ENCODE measurements around the gene OR5K4. TPM values are rescaled to one million over a fixed set of nuclear protein-coding genes. Genes with fewer than 3 reads are reported as not detected.

The OR5K4 gene
- polyA plus RNA-seq, 3 donors, result not detected

DNA sequence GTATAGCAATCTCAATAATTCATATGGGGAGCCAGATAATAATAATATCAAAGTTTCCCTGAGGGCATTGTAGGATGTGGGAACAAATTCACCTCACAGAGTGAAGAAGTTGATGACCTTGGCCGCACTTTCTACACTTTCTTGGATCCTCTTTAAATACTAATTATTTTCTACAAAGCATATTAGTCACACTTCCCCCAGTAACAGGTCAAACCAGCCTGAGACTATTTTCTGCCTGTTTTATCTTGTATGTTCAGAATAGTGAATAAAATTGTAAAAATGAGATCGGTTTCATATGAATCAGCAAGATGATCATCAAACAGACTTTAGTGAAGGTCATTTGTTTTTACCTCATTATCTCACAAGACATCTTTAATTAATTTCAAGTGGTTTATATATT lies 34.5 kb downstream of the OR5K4 start:
- Histone ChIP-seq H4K20me1 (ENCODE audit: insufficient read depth, low read length) (no peaks in the 10 kb centered on the region), H3K9me3 (replicated peaks in 1 of 2; ENCODE audit: control insufficient read depth in 1 of 2, insufficient read depth in 1 of 2, low read length in 2 of 2) (no peaks in the 10 kb centered on the region), H3K4me1 (ENCODE audit: control insufficient read depth in 1 of 2, insufficient read depth in 2 of 2, low read length in 2 of 2) (no peaks in the 10 kb centered on the region), H3K36me3 (replicated peaks in 1 of 2; ENCODE audit: control insufficient read depth in 1 of 2, insufficient read depth in 2 of 2, low read length in 2 of 2) (no peaks in the 10 kb centered on the region), H3K4me3 (replicated peaks in 1 of 3; ENCODE audit: low read depth in 2 of 3, low read length in 3 of 3) (no peak overlapping the region), H3K79me2 (ENCODE audit: insufficient read depth, low read length) (no peaks in the 10 kb centered on the region), H3K4me2 (replicated peaks; ENCODE audit: extremely low read depth, low read length, poor library complexity, severe bottlenecking) (no peak overlapping the region), H3K27me3 (ENCODE audit: control insufficient read depth in 2 of 2, insufficient read depth in 2 of 2, low read length in 2 of 2) (no peaks in the 10 kb centered on the region), H3K9ac (ENCODE audit: insufficient read depth, low read length, poor library complexity, severe bottlenecking) (no peak overlapping the region), H3K27ac (ENCODE audit: low read depth in 1 of 2, low read length in 2 of 2) (no peak overlapping the region), H2AFZ (ENCODE audit: insufficient read depth, low read depth, low read length, poor library complexity, severe bottlenecking) (no peak overlapping the region)
- Mint-ChIP-seq H3K4me1 (no peaks in the 10 kb centered on the region), H3K27ac (peak overlapping the region in 1 of 7 donors; percentile 25), H3K9me3 (peaks cover 0 to 4% (median 0%) of the 10 kb centered on the region in 7 donors), H3K36me3 (no peaks in the 10 kb centered on the region), H3K4me3 (no peak overlapping the region), H3K27me3 (ENCODE audit: low read depth in 3 of 3) (peaks cover 0 to 1% (median 0%) of the 10 kb centered on the region in 3 donors)
- DNase-seq, result no peak
- TF ChIP-seq, protein P1, sequence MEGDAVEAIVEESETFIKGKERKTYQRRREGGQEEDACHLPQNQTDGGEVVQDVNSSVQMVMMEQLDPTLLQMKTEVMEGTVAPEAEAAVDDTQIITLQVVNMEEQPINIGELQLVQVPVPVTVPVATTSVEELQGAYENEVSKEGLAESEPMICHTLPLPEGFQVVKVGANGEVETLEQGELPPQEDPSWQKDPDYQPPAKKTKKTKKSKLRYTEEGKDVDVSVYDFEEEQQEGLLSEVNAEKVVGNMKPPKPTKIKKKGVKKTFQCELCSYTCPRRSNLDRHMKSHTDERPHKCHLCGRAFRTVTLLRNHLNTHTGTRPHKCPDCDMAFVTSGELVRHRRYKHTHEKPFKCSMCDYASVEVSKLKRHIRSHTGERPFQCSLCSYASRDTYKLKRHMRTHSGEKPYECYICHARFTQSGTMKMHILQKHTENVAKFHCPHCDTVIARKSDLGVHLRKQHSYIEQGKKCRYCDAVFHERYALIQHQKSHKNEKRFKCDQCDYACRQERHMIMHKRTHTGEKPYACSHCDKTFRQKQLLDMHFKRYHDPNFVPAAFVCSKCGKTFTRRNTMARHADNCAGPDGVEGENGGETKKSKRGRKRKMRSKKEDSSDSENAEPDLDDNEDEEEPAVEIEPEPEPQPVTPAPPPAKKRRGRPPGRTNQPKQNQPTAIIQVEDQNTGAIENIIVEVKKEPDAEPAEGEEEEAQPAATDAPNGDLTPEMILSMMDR (IDR thresholded peaks at IDR 0.05), result no peak
- intact Hi-C loops (cut with micrococcal nuclease), result no loop called here
- no CpG with 5 or more reads among the region's 2 CpGs for WGBS (ENCODE audit: insufficient coverage)

DNA sequence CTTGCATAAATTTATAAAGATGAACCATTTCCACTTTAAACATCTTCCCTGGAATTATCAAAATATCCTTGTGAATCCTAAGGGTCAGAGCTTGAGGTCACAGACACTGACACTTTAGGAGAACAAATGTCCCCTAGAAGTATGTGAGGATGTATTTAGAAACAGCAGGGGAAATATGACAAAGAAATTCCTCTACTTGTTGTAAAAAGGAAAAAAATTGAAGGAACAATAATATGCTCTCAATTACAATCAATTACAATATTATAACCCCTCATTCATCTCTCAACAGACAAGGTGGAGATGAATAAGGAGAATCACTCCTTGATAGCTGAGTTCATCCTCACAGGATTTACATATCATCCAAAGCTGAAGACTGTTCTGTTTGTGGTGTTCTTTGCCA lies 36.7 kb downstream of the OR5K4 start, which contains the start of gene OR5K3:
Gene OR5K3, plus strand, starts transcription at position 301 of the 400 bp plus-strand sequence. Its CDS starts 0 bp downstream, at position 301.
- Mint-ChIP-seq H3K27ac (no peak within 1 kb of the TSS), H3K9me3 (peaks cover 0 to 3% (median 0%) of the 10 kb centered on the region in 7 donors), H3K4me3 (no peak within 1 kb of the TSS), H3K36me3 (no peaks in the 10 kb centered on the region), H3K4me1 (no peaks in the 10 kb centered on the region), H3K27me3 (ENCODE audit: low read depth in 3 of 3) (peaks cover 0 to 1% (median 0%) of the 10 kb centered on the region in 3 donors)
- H3K4me1 ChIP-seq (ENCODE audit: control insufficient read depth in 1 of 2, insufficient read depth in 2 of 2, low read length in 2 of 2), result no peaks in the 10 kb centered on the region
- H2AFZ ChIP-seq (ENCODE audit: insufficient read depth, low read depth, low read length, poor library complexity, severe bottlenecking), result no peak within 1 kb of the TSS
- intact Hi-C loops (cut with micrococcal nuclease), result no loop called here
- H4K20me1 ChIP-seq (ENCODE audit: insufficient read depth, low read length), result no peaks in the 10 kb centered on the region
- no peaks in the 10 kb centered on the region for H3K9me3 ChIP-seq (replicated peaks in 1 of 2; ENCODE audit: control insufficient read depth in 1 of 2, insufficient read depth in 1 of 2, low read length in 2 of 2)
- no peak for DNase-seq
- H3K79me2 ChIP-seq (ENCODE audit: insufficient read depth, low read length), result no peaks in the 10 kb centered on the region
- TF ChIP-seq, protein P1 (IDR thresholded peaks at IDR 0.05), result no peak
- H3K4me2 ChIP-seq (replicated peaks; ENCODE audit: extremely low read depth, low read length, poor library complexity, severe bottlenecking), result no peak within 1 kb of the TSS
- H3K27ac ChIP-seq (ENCODE audit: low read depth in 1 of 2, low read length in 2 of 2), result no peak within 1 kb of the TSS
- no peaks in the 10 kb centered on the region for H3K27me3 ChIP-seq (ENCODE audit: control insufficient read depth in 2 of 2, insufficient read depth in 2 of 2, low read length in 2 of 2)
- no peaks in the 10 kb centered on the region for H3K36me3 ChIP-seq (replicated peaks in 1 of 2; ENCODE audit: control insufficient read depth in 1 of 2, insufficient read depth in 2 of 2, low read length in 2 of 2)
- no peak within 1 kb of the TSS for H3K4me3 ChIP-seq (replicated peaks in 1 of 3; ENCODE audit: low read depth in 2 of 3, low read length in 3 of 3)
- H3K9ac ChIP-seq (ENCODE audit: insufficient read depth, low read length, poor library complexity, severe bottlenecking), result no peak within 1 kb of the TSS

Measured in CD14-positive monocyte (primary cell).